A549 (cell line): Measurements from ENCODE around the gene PPP1R37. TPM values are rescaled to one million over a fixed set of nuclear protein-coding genes. Genes with fewer than 3 reads are reported as not detected.
A peak's percentile ranks its signal among the peaks of the same experiment; 100 is the strongest.

Source experiments
- ATAC-seq, 2 experiments: fragments of 200-7000 bp in 1 of 2; fragments of >200 bp in 1 of 2; cut with Nextera tagmentation in 1 of 2; cut with Tn5 transposase in 1 of 2; 3 replicates each; pipeline versions ENCODE4 v1.8.0 to v1.9.1; 2018 to 2020; ENCODE audit warnings: mild to moderate bottlenecking in 1 of 2, moderate library complexity in 1 of 2
- CTCF ChIA-PET: fragments of 300-600 bp; sonication (Branson Sonifier 250); formaldehyde crosslinking; extraction: SDS; loops from one replicate; lab custom pipeline; 2021; ENCODE audit warnings: antibody characterized with exemption, inconsistent platforms; lab: Yijun Ruan, JAX
- POLR2A ChIA-PET: fragments of 350-600 bp; formaldehyde crosslinking; extraction: SDS; loops from one replicate; lab custom pipeline; 2021; ENCODE audit warnings: antibody characterized with exemption, inconsistent platforms; lab: Yijun Ruan, JAX
- DNase-seq, 2 experiments: peaks; one replicate each; pipeline versions ENCODE4 v3.0.0 to v3.0.0-alpha.2; 2011 to 2016; ENCODE audit warnings: low read depth in 1 of 2, low spot score in 1 of 2
- FAIRE-seq: peaks from 2 replicates; lab custom pipeline; 2011; peaks lifted over from hg19 to GRCh38; lab: Jason Lieb, UNC
- H3K27ac ChIP-seq, 2 experiments: fragments of >200 bp; sonication (Bioruptor Twin); formaldehyde crosslinking; 3 replicates each; pipeline ENCODE4 v1.5.1; 2016 to 2017
- H3K4me1 ChIP-seq: fragments of >200 bp; sonication (Bioruptor Twin); formaldehyde crosslinking; 3 replicates; pipeline ENCODE4 v1.6.1; 2016
- H3K4me2 ChIP-seq: fragments of >200 bp; sonication (Bioruptor Twin); formaldehyde crosslinking; 3 replicates; pipeline ENCODE4 v1.6.1; 2016
- H3K4me3 ChIP-seq: fragments of >200 bp; sonication (Bioruptor Twin); formaldehyde crosslinking; 3 replicates; pipeline ENCODE4 v1.5.1; 2016
- H3K9me3 ChIP-seq: fragments of >200 bp; sonication (Bioruptor Twin); formaldehyde crosslinking; 3 replicates; pipeline ENCODE4 v1.6.1; 2016
- BCL3 ChIP-seq: fragments of >200 bp; sonication (Bioruptor Twin); formaldehyde crosslinking; IDR thresholded peaks from 3 replicates; pipeline ENCODE4 v1.6.1; 2016
- CHD2 ChIP-seq: fragments of 150-350 bp; IDR thresholded peaks from 2 replicates; pipeline ENCODE4 v1.6.1; 2014; ENCODE audit warnings: low read length; ENCODE audit not compliant: partially characterized antibody
- CTCF ChIP-seq: fragments of >200 bp; sonication (Bioruptor Twin); formaldehyde crosslinking; IDR thresholded peaks from 3 replicates; pipeline ENCODE4 v1.5.1; 2016
- EHMT2 ChIP-seq: fragments of 200-600 bp; sonication (generic); IDR thresholded peaks from 2 replicates; pipeline ENCODE4 v1.6.1; 2016; ENCODE audit warnings: antibody characterized with exemption, low read depth, mild to moderate bottlenecking, moderate library complexity
- EP300 ChIP-seq, 2 experiments: fragments of >200 bp; sonication (Bioruptor Twin); formaldehyde crosslinking; IDR thresholded peaks; 2 replicates in 1 of 2; 3 replicates in 1 of 2; pipeline ENCODE4 v1.6.1; 2016 to 2017
- FOXS1 ChIP-seq: fragments of 250-450 bp; sonication (Bioruptor Pico); IDR thresholded peaks from 2 replicates; pipeline ENCODE4 v1.5.0; 2020; ENCODE audit warnings: mild to moderate bottlenecking, moderate library complexity
- HES2 ChIP-seq: fragments of >200 bp; sonication (Bioruptor Twin); formaldehyde crosslinking; IDR thresholded peaks from 2 replicates; pipeline ENCODE4 v1.6.1; 2016
- HEYL ChIP-seq: fragments of 250-450 bp; sonication (Bioruptor Pico); IDR thresholded peaks from 2 replicates; pipeline ENCODE4 v1.8.0; 2021; ENCODE audit warnings: mild to moderate bottlenecking, moderate library complexity
- HOXB5 ChIP-seq: fragments of 250-450 bp; sonication (Bioruptor Pico); IDR thresholded peaks from 2 replicates; pipeline ENCODE4 v1.5.0; 2020; ENCODE audit warnings: mild to moderate bottlenecking, moderate library complexity
- JUN ChIP-seq, 2 experiments: fragments of >200 bp; sonication (Bioruptor Twin); formaldehyde crosslinking; IDR thresholded peaks; 2 replicates in 1 of 2; 3 replicates in 1 of 2; pipeline ENCODE4 v1.6.1; 2016 to 2017
- JUNB ChIP-seq: fragments of >200 bp; sonication (Bioruptor Twin); formaldehyde crosslinking; IDR thresholded peaks from 2 replicates; pipeline ENCODE4 v1.6.1; 2016
- MAFK ChIP-seq: fragments of 450-650 bp; IDR thresholded peaks from 2 replicates; pipeline ENCODE4 v1.6.1; 2014; ENCODE audit not compliant: partially characterized antibody
- MAZ ChIP-seq: fragments of 150-350 bp; IDR thresholded peaks from 2 replicates; pipeline ENCODE4 v1.6.1; 2014; ENCODE audit warnings: antibody characterized with exemption, low read depth, low read length, borderline replicate concordance
- MYC ChIP-seq: IDR thresholded peaks from 2 replicates; pipeline ENCODE4 v1.6.1; 2012; ENCODE audit warnings: mild to moderate bottlenecking, inconsistent platforms, low read length, improper control_type of control experiment, borderline replicate concordance
- NFE2L2 ChIP-seq: fragments of 150-350 bp; conservative IDR thresholded peaks from 2 replicates; pipeline ENCODE4 v1.6.1; 2014; ENCODE audit warnings: low read length
- NR3C1 ChIP-seq: fragments of >200 bp; sonication (Bioruptor Twin); formaldehyde crosslinking; IDR thresholded peaks from 3 replicates; pipeline ENCODE4 v1.6.1; 2017
- PHF8 ChIP-seq: fragments of 200-600 bp; sonication (generic); IDR thresholded peaks from 2 replicates; pipeline ENCODE4 v1.6.1; 2016; ENCODE audit warnings: low read depth, mild to moderate bottlenecking, antibody characterized with exemption, moderate library complexity, borderline replicate concordance
- RCOR1 ChIP-seq: fragments of 150-350 bp; IDR thresholded peaks from 2 replicates; pipeline ENCODE4 v1.6.1; 2014; ENCODE audit warnings: antibody characterized with exemption, low read length, low read depth
- RNF2 ChIP-seq: fragments of 200-600 bp; sonication (generic); IDR thresholded peaks from 2 replicates; pipeline ENCODE4 v1.6.1; 2016; ENCODE audit warnings: low read depth, mild to moderate bottlenecking, antibody characterized with exemption, moderate library complexity, borderline replicate concordance
- USF2 ChIP-seq: fragments of 450-650 bp; IDR thresholded peaks from 2 replicates; pipeline ENCODE4 v1.6.1; 2014; ENCODE audit warnings: antibody characterized with exemption
- ZFP36 ChIP-seq: fragments of 450-650 bp; IDR thresholded peaks from 2 replicates; pipeline ENCODE4 v1.6.1; 2014; ENCODE audit warnings: borderline replicate concordance; ENCODE audit not compliant: partially characterized antibody
- WGBS: methylation state at CpG from one replicate; pipeline ENCODE4 v1.1.6; 2017; ENCODE audit errors: missing lambda C conversion rate; 5-methylcytosine and 5-hydroxymethylcytosine counted together
- polyA plus RNA-seq, 4 experiments: library from polyadenylated mRNA; depleted of rRNA in 3 of 4; stranded (reverse); fragments of >200 nt; fragmentation: RNase III in 1 of 4; extraction: RNeasy Plus Mini Kit Qiagen cat#74134 plus additional on column Dnase treatment in 1 of 4; gene quantifications; 2 replicates in 3 of 4; 3 replicates in 1 of 4; pipeline ENCODE4 v1.2.3, GENCODE V29; 2011 to 2017

PPP1R37 gene
- polyA plus RNA-seq, 2 of the 4 experiments (the other 2 are of a cell fraction): 9.1 to 21.8 TPM

- Histone ChIP-seq H3K27ac (no peak overlapping the region), H3K4me3 (no peak overlapping the region), H3K4me2 (no peak overlapping the region), H3K9me3 (no peaks in the 10 kb centered on the region), H3K4me1 (0 out of 3 replicates have a peak, but pooled peaks cover 6% of the 10 kb centered on the region)
- ATAC-seq (no peak), DNase-seq (no peak), FAIRE-seq (no peak)
- CTCF ChIA-PET: interaction anchor here (0.7 to 10.8 kb wide), 4 partner anchors 13 to 477 kb away, joined by 3 to 152 read pairs (median 3); no protein-coding TSS in a partner anchor
- POLR2A ChIA-PET: no interaction called here
- WGBS: 84% methylated on average over 7 of the region's 7 CpGs
- TF ChIP-seq NR3C1 (no peak), MYC (no peak), RCOR1 (no peak), NFE2L2 (no peak), HEYL (no peak), EP300 (IDR thresholded peaks at IDR 0.05) (no peak), CHD2 (no peak), HES2 (no peak), MAZ (no peak), ZFP36 (no peak), FOXS1 (CRISPR knock-in tag) (no peak), PHF8 (no peak), CTCF (no peak), JUNB (no peak)
Observed at GRCh38 chr19:45047188-45047797, 45.7 kb upstream of the PPP1R37 start.

- H3K4me1 ChIP-seq: 0 out of 3 replicates have a peak, but pooled peaks cover 6% of the 10 kb centered on the region
- POLR2A ChIA-PET: interaction anchor here (1.2 to 1.5 kb wide), 2 partner anchors 10 to 11 kb away, joined by 5 to 6 read pairs; partner anchors contain the start of gene CLASRP
- no peak for TF ChIP-seq RNF2
- TF ChIP-seq USF2: no peak
- TF ChIP-seq, all 56 proteins: peak for 0
- Histone ChIP-seq H3K4me3 (no peak overlapping the region), H3K9me3 (no peaks in the 10 kb centered on the region), H3K27ac (peak overlapping the region in 1 of 2 experiments; percentile 26; a peak in 2 of 6 replicates), H3K4me2 (no peak overlapping the region)
- no peak for FAIRE-seq
- peak in 1 of 2 experiments; percentile 41; a peak in 3 of 6 replicates for ATAC-seq
- WGBS: 89% methylated on average over 8 of the region's 8 CpGs
- CTCF ChIA-PET: interaction anchor here (0.6 to 3.6 kb wide), 9 partner anchors 8 to 461 kb away, joined by 3 to 31 read pairs (median 3); partner anchors contain the start of genes CLASRP and ZNF296
- no peak for DNase-seq
Observed at GRCh38 chr19:45049073-45049736, 43.8 kb upstream of the PPP1R37 start.

GRCh38 chr19:45050036-45050435 is 42.9 kb upstream of the PPP1R37 start:
- 94% methylated on average over 6 of the region's 6 CpGs for WGBS
- H3K9me3 ChIP-seq: no peaks in the 10 kb centered on the region
- 0 out of 3 replicates have a peak, but pooled peaks cover 6% of the 10 kb centered on the region for H3K4me1 ChIP-seq
- CTCF ChIA-PET: interaction anchor here (1.0 to 3.6 kb wide), 7 partner anchors 9 to 462 kb away, joined by 3 to 31 read pairs (median 6); partner anchors contain the start of gene CLASRP
- no peak overlapping the region for H3K4me3 ChIP-seq
- DNase-seq (no peak), ATAC-seq (no peak), FAIRE-seq (no peak)
- H3K4me2 ChIP-seq: no peak overlapping the region
- POLR2A ChIA-PET: interaction anchor here (1.2 to 1.5 kb wide), 2 partner anchors 11 kb away, joined by 5 to 6 read pairs; partner anchors contain the start of gene CLASRP
- no peak overlapping the region; a peak in 1 of 6 replicates for H3K27ac ChIP-seq
- TF ChIP-seq EHMT2: no peak
- no peak for TF ChIP-seq PHF8
- TF ChIP-seq BCL3: no peak
- no peak for TF ChIP-seq MAFK
- no peak for TF ChIP-seq JUN (IDR thresholded peaks at IDR 0.05)
- TF ChIP-seq CTCF: no peak
- TF ChIP-seq HOXB5: no peak
- no peak for TF ChIP-seq FOXS1 (CRISPR knock-in tag)
- no peak for TF ChIP-seq MYC
- no peak for TF ChIP-seq HES2
